HG02970 (cell line): ENCODE measurements around the gene CD80.
"Not testable (repeated sequence)": the region's sequence is repeated elsewhere in the genome, so short reads cannot be mapped to it uniquely, and the experiment has no call there.

Source experiments
- ATAC-seq: cut with Tn5 transposase; IDR thresholded peaks from one replicate; pipeline ENCODE4 v1.9.1; 2021; ENCODE audit warnings: mild to moderate bottlenecking, moderate library complexity, moderate number of reproducible peaks; ENCODE audit not compliant: unreplicated experiment, low FRiP score

The CD80 gene, protein sequence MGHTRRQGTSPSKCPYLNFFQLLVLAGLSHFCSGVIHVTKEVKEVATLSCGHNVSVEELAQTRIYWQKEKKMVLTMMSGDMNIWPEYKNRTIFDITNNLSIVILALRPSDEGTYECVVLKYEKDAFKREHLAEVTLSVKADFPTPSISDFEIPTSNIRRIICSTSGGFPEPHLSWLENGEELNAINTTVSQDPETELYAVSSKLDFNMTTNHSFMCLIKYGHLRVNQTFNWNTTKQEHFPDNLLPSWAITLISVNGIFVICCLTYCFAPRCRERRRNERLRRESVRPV

DNA sequence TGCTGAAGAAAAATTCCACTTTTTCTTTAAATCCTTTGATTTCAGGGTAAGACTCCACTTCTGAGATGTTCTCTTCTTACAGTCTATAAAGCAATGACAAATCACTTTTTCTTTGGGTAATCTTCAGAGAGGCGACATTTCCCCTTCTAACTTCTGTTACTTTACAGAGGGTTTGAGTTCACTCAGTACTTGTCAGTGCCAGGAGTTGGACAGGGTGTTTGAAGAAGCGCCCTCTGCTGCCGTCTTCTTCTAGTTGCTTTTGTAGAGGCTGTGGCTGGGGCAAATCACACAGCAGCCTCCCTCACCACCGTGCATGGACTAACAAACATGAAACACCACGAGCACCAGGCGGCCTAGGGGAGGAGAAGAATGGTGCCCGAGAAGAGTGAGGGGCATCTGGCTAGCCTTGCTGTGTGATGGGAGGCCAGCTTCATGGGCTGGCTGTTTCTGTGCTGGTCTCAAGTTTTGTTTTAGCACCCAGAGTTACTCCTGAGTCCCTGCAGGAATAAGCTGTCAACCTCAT lies at the start of gene CD80:
TSS of gene CD80 (minus strand) at position 174 of the 523 bp plus-strand sequence. CDS start 1,886 bp downstream, outside the sequence.
- peak; percentile 46 for ATAC-seq

DNA sequence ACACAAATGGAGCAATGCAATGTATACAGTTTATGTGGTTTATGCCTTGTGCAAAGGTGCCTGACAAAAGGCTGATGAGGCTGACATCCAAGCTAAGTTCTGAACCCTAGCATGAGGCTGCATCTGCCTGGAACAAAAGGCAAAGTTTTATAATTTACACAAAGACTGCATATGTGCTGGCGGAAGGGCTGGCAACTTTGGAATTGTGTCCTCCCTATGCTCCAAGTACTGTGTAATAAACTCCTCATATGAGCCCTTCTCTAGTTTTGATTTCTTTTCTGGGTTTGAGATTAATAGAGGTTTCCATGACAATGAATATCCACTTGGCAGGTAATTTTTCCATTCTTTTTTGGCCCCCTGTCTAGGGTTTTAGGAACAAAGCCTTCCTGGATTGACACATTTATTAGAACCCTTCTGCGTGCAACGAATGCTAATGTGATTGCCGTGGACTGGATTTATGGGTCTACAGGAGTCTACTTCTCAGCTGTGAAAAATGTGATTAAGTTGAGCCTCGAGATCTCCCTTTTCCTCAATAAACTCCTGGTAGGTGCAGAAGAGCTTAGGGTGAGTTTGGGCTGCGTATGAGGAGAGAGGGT lies 49.1 kb upstream of the CD80 start:
- ATAC-seq = no peak

DNA sequence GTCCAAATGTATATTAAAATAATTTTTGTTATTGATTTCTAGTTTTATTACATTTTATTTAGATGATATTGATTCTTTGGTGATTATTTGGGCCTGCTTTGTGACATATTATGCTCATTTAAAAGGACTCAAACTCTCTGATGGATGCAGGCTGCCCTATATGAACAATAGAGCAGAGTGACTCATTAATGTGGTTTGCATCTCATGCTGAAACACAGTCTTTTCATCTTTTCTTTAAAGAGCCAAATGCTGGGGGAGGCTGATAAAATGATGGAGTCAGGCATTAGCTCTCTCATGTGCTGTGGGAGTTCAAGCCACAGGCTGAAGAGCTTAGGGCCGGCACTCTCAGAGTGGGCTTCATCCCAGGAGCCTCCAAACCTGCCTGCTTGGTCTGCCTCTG lies 45.5 kb upstream of the CD80 start:
- no peak for ATAC-seq

DNA sequence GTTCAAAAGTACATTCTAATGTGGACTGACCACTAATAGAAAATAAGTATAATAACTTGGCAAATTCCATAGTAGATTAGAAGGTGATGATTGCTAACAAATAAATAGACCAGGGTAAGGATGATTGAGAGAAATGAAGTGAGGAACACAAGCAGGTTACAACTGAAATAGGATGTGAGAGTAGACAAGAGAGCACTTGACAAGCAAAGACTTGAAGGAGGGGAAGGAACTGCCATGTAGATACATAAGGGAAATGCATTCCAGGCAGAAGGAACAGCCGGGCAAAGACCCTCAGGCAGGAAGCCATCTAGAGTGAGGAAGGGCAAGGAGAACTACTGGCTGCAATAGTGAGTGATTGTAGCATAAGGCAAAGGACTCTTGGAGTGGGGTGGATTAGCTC lies 43.3 kb upstream of the CD80 start:
- ATAC-seq = no peak

DNA sequence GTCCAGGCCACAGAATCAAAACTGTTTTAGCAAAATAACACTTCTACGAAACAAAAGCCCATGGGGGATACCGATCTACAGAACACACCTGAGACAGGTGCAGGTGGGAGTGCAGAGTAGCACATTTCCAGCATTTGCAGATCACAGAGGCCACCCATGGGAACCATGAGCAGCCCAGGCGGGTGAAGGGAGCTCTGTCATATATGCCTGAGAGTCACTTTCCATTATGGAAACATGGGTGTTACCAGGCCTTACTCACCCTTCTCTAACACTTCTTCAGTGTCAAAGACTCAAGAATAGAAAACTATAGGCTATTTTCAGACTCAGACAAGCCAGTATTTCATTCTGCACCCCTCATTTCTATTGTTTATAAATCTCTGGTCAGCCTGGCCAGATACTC lies 41.7 kb upstream of the CD80 start:
- ATAC-seq = no peak

DNA sequence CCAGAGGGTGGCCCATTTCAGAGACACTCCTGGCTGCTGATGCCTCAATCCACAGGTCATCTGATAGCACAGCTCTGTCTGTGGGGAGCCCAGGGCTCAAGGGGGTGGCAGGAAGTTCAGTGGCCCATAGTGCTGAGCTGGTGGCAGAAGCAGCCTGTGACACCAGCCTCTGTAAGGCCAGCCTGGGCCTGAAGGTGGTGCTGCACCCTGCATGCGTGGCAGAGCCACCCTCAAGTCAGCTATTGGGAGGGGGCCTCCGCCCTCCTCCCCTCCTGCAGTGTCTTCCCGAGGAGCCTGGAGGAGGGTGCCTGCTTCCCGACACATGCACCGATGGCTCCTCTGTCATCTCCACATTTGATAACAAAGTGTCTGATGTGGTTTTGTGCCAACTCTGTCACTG lies 41.3 kb upstream of the CD80 start:
- no peak for ATAC-seq

DNA sequence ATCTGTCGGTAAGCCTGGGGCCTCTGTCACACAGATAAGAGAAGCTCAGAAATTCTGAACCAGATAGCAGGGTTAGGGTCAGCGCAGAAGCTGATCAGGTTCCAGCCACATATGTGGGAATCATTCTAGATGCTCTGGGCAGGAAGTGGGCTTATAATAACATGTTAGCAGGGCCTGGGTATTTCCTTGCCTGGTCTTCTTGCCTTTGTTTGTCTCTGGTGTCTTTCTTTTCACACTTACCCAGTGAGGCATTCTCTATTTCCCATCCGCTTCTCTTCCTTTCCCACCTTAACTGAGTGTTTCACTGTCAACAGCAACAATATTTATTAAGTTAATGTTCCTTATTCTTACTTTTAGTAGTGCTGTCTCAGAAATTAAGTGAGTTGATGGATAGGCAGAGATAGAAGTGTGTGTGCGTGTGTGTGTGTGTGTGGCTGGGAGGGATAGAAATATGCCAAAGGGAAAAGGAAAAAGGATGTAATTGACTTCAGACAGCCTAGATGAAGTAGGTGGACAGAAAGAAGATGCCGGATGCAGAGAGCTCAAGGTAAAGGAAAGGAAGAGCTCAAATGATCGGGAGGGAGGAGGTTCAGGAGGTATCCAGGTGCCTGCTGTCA lies 40.3 kb upstream of the CD80 start:
- ATAC-seq = no peak

DNA sequence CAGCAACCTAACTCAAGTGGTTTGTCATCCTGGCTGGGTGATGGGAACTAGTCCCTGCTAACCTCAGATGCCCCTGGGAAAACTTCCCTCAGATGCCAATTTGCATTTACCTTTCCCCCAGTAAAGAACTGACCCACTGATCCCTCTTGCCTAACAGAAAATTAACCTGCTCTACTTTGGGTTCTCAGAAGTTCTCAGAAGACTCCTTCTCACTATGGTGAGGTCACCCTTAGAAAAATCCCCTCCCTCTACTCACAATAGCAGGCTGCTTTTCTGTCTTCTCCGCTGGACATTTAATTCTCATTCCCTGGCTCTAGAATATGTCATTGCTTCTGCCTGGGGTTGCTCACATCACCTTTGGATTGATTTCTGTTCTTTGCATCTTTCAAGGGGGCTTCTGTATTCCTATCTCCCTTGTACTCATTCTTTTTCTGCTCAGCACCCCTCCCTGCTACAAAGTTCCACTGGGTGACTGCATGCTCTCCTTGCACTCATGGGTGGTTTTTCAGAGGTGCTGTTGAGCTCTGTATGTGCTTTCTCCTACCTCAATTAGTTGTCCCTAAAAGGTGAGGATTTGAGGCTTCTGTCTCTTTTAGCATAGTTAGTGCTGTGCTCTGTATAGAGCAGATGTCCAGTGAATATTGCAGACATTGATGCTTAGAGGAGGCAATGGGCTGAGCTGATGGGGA lies 39.1 kb upstream of the CD80 start:
- ATAC-seq = peak; percentile 57

DNA sequence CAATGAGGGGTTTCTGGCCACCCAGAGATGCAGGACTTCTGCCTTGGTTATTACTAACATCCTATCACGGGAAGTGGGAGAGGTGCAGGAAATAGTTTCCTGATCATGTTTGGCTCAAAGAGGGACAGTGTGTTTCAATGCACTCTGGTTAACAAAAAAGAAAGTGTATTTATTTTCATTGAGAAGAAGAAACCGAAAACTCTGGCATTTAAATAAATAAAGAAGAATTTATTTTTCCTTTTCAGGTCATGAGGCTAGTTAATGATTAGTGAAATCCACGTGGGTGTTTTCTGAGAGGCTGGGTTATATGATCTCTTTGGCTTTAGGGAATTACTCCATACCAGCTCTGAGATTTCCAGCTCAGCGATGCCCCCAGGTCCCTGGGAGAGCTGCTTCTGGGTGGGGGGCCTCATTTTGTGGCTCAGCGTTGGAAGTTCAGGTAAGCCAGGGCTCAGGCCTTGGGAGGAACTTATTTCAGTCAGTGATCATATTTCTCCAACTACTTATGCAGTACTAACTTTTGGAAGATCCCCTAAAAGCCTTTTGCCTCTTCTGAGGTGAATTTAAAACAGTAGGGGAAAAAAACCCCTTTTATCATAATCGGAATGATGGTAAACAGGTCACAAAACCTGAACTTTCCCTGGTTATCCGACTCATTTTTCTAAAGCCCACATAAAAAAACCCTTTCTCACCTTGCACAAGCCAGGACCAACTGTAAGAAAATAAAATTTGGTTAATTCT lies 38.3 kb upstream of the CD80 start, which contains the start of gene PLA1A:
TSS of gene PLA1A (plus strand) at position 338 of the 741 bp plus-strand sequence. CDS start at position 367, 29 bp downstream.
- no peak for ATAC-seq

DNA sequence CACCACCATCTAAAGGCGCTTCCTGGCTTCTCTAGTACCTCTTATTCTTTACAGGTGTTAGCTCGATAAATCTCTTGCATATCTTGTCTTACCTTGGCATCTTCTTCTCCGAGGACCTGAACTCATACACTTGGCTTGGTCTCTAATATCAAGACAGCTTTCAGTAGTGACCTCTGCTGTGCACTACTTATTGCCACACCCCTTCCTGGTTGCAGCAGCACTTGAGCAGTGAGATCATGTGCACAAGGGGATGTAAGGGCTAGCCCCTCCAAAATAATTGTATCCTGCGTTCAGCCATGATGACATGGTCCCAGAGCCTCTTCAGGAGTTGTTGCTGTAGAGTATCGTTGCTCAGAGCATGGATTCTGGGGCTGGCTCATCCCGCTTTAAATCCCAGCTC lies 37.0 kb upstream of the CD80 start:
- ATAC-seq = no peak

DNA sequence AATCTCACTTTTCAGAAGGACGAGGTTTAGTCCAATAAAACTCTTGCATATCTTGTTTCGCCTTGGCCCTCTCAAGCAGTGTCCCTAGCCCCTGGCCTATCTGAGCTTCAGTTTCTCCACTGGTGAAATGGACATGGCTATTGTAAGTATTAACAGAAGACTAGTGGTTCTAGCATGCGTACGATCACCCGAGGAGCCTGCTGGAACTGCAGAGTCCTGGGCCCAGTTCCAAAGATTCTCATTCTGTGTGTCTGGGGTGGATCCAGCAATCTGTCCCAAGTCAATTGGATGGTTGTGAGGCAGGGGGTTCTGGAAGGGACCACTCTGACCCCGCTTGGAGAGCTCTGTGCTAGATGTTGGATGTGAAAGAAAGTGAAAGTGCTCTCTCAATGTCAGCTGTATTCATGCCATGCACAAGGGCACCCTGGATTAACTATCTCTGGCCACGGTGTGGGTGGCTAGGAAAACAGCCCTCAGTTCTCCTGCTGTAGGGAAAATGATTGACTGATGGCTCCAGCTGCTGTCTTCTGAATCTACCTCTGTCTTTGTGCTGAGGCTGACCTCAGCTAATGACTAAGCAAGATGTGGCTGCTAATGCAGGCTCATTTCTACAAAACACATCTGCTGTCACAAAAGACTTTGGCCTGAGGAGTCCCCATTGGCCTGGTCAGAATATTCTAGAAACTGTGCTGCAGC lies 36.4 kb upstream of the CD80 start:
- ATAC-seq = no peak

DNA sequence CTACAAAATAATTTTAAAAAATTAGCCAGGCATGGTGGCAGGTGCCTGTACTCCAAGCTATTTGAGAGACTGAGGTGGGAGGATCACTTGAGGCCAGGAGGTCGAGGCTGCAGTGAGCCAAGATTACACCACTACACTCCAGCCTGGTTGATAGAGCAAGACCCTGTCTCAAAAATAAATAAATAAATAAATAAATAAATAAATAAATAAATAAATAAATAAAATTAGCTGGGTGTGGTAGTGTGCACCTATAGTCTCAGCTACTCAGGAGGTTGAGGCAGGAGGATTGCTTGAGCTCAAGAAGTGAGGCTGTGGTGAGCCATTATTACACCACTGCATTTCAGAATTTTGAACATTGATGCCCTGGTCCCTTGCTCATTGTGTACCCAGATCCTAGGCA lies 35.5 kb upstream of the CD80 start:
- not testable (repeated sequence) for ATAC-seq

DNA sequence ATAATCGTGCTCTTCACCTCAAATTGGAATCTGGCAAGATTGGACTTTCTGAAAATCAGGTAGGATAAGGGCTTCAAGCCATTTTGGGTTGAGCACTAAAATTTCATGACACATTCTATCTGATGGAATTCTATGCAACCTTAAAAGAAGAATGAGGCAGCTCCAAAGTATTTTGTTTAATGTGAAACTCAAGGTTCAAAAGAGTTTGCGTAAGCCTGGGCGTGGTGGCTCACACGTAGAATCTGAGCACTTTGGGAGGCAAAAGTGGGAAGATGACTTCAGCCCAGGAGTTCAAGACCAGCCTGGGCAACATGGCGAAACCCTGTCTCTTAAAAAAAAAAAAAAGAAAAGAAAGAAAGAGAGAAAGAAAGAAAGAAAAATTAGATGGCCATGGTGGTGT lies 34.7 kb upstream of the CD80 start:
- ATAC-seq = no peak

DNA sequence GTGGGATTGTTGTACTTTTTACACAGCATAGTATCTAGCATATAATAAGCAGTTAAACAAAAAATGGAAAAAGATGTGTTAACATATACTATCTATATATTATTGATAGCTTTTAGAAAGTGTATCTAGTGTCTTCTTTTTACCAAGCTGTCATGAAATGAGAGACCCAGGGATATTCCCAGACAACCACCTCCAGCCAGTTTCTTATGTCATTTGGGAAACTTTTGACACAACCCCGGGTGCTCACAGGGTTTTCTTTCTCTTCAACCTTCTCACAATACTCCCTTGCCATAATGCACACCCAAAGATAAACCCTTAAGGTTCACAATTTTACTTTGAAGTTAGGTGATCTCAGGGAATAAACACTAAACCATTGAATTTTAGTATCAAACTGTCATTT lies 33.4 kb upstream of the CD80 start:
- ATAC-seq = no peak

DNA sequence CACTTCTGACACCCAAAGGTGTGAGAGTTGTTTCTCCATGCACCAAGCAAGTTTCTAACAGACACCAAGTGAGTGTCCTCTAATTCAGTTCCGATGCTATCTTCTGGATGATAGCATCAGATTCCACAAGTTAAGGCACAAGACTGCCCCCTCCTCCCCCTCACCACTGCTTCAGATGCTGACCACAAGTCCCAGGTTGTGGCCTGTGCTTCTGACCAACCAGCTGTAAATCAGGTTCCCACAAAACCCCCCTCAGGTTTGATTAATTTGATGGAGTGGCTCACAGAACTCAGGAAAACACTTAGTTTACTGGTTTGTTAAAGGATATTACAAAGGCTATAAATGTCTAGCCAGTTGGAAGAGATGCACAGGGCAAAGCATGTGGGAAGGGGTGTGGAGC lies 31.3 kb upstream of the CD80 start:
- ATAC-seq = no peak

DNA sequence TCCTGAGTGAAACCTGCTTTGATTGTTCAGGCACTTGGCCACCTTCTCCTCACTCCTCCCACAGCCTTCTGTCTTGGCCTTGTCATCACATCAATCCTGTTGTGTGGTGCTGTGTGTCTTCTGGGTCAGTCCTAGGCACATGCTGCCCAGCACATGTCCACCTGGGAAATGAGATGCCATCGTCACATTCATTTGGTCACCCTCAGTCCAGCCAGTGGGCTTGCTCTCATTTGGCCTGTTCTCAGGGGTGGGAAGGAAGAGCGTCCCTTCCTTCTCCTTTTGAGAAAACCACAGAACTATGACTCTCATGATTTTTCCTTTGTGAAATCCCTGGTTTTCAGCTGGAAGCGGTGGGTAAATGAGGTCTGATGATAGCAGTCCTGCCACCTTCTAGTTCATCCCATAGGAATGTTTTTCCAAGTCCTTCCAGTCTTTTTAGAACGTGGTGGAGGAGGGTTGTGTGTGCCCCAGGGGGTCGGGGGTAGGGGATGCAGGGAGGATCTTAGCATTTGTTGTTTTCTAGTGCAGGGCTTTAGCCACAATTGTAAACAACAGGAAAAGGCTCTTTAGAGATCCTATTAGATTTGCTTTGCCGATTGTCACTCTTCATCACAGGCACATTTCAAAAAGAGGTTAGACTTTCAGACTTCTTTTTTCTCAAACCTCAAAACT lies 29.8 kb upstream of the CD80 start:
- ATAC-seq = no peak

DNA sequence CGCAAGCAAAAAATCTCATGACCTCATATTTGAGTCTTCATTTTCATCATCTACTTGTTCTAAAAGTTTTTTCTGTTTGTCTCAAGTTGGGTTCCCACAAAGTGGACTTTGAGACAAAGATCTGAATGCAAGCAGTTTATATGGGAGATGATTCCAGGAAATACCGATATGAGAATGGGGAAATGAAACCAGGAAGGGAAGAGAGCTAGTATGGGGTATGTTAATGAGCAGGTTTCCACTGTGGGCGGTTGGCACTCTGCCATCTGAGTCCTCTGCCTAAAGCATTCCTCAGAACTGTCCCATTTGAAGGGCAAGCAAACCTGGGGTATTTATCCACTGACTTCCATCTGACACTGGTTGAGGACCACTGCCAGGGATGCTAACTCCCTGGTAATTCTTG lies 28.7 kb upstream of the CD80 start:
- no peak for ATAC-seq

DNA sequence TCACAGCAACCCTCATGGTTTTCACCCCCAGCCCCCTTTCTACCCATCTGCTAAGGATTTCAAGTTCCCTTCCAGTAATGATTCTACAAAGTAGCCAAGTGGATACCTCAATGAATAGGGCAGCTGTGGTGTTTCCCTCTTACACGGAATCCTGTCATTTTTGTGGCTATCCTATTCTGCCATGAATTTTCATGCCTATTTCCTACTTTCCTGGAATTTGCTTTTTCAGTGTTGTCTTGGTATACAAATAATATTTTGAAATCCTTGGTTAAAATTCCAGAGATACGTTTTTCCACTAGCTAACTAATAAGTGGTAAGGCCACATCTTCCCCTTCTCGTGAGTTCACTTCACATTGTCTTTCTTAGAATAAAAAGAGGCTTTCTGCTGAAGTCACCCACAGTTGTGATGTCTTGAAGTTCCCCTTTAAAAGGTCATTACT lies 27.3 kb upstream of the CD80 start:
- no peak for ATAC-seq

DNA sequence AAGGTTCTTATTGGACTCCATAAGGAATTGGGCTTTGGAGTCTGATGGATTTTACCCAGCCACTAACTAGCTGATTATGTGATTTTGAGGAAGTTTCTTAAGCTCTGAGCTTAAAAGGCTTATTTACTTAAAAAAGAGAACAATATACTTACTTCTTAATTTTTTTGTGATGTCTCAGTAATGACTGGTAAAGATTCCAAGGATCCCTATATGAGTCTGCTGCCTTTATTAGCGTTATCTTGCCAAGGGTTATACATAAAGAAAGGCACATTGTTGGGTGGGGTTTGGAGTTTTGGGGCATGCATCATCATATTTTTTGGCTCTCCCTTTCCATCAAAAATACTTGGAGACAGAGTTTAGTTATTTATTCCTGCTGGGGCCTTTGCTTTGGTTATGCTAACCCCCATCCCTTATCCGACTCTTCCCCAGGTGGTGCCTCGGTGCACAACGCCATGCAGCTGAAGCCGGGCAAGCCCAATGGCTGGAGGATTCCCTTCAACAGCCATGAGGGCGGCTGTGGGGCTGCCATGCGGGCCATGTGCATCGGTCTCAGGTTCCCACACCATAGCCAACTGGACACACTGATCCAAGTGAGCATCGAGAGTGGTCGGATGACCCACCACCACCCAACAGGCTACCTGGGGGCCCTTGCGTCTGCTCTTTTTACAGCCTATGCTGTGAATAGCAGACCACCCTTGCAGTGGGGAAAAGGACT lies 26.6 kb upstream of the CD80 start:
- ATAC-seq = no peak
